Bronchial epithelial cell (primary cell): ENCODE measurements around the gene MERTK. TPM values are rescaled to one million over a fixed set of nuclear protein-coding genes. Genes with fewer than 3 reads are reported as not detected.

Experiments
- DNase-seq: peaks from one replicate; pipeline ENCODE4 v3.0.0-alpha.2; 2010; ENCODE audit warnings: low read depth
- FAIRE-seq: peaks from 2 replicates; lab custom pipeline; 2011; peaks lifted over from hg19 to GRCh38; lab: Jason Lieb, UNC
- H3K27me3 ChIP-seq: 2 replicates; pipeline ENCODE4 v1.5.1; 2011; ENCODE audit warnings: low read length; ENCODE audit not compliant: control insufficient read depth, insufficient read depth
- H3K36me3 ChIP-seq: 2 replicates; pipeline ENCODE4 v1.5.1; 2011; ENCODE audit warnings: low read length; ENCODE audit not compliant: control insufficient read depth, insufficient read depth
- H3K4me3 ChIP-seq: 2 replicates; pipeline ENCODE4 v1.5.1; 2011; ENCODE audit warnings: mild to moderate bottlenecking, low read depth, low read length, control low read depth
- CTCF ChIP-seq: IDR thresholded peaks from 2 replicates; pipeline ENCODE4 v1.5.1; 2011; ENCODE audit warnings: mild to moderate bottlenecking, moderate library complexity, low read length, control low read depth, inconsistent platforms; ENCODE audit not compliant: insufficient read depth, severe bottlenecking
- total RNA-seq: library from RNA; depleted of rRNA; stranded (reverse); fragments of >200 nt; gene quantifications from 2 replicates; pipeline ENCODE4 v1.2.1, GENCODE V29; 2014

The MERTK gene
- total RNA-seq, 1 donor from 2014 or later, result 3.9 TPM

GRCh38 chr2:112029164-112029563 lies 130.8 kb downstream of the MERTK start:
- DNase-seq (no peak), FAIRE-seq (no peak)
- Histone ChIP-seq H3K4me3 (no peak overlapping the region), H3K27me3 (no peaks in the 10 kb centered on the region), H3K36me3 (no peaks in the 10 kb centered on the region)
- no peak for TF ChIP-seq CTCF

- Histone ChIP-seq H3K4me3 (no peak overlapping the region), H3K27me3 (no peaks in the 10 kb centered on the region), H3K36me3 (no peaks in the 10 kb centered on the region)
- DNase-seq, result peak; percentile 83
- no peak for FAIRE-seq
- TF ChIP-seq CTCF, result no peak
These were observed 133.2 kb downstream of the MERTK start for GRCh38 chr2:112031473-112032223.

- Histone ChIP-seq H3K36me3 (no peaks in the 10 kb centered on the region), H3K4me3 (no peak overlapping the region), H3K27me3 (no peaks in the 10 kb centered on the region)
- DNase-seq (peak; percentile 46), FAIRE-seq (peak; percentile 28)
- no peak for TF ChIP-seq CTCF
These were observed 133.8 kb downstream of the MERTK start for GRCh38 chr2:112032224-112032586.

GRCh38 chr2:112032689-112033465 lies 134.5 kb downstream of the MERTK start:
- peak; percentile 95 for DNase-seq

GRCh38 chr2:112033600-112033999 lies 135.2 kb downstream of the MERTK start:
- TF ChIP-seq CTCF, result no peak
- H3K36me3 ChIP-seq, result no peaks in the 10 kb centered on the region
- FAIRE-seq (no peak), DNase-seq (peak; percentile 80)
- no peak overlapping the region for H3K4me3 ChIP-seq
- no peaks in the 10 kb centered on the region for H3K27me3 ChIP-seq

More at GRCh38 chr2:112032689-112033465, 134.5 kb downstream of the MERTK start:
- Histone ChIP-seq H3K4me3 (no peak overlapping the region), H3K36me3 (no peaks in the 10 kb centered on the region), H3K27me3 (no peaks in the 10 kb centered on the region)
- TF ChIP-seq CTCF, result peak; percentile 7
- FAIRE-seq, result no peak
